A204.1 (cell line): ENCODE data around the gene MYO1D.

Experiments used
- FAIRE-seq: peaks from 2 replicates; lab custom pipeline; 2012; peaks lifted over from hg19 to GRCh38; lab: Jason Lieb, UNC

The MYO1D gene

GRCh38 chr17:32568705-32569104, 308.2 kb downstream of the MYO1D start:
- FAIRE-seq: no peak

DNA sequence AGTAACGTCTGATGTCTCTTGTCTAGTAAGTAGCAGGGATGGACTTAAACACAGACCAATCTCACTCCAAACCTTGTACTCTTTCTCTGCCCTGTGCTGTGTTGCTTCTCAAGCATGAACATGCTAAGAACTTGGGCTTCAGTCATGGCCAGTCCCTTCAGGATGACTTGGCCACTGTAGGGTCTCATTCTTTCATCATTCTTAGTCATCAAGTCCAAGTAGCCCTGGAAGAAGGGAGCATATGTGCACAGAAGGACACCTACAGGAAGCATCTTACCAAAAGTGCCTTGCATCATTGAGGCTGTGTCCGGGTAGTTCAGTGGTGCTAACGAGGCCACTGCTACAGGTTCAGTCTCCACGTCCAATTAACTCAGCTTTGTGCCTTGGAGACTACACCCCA, 309.4 kb downstream of the MYO1D start:
- no peak for FAIRE-seq

GRCh38 chr17:32567086-32567485, 309.8 kb downstream of the MYO1D start:
- FAIRE-seq: no peak

GRCh38 chr17:32566303-32566702, 310.6 kb downstream of the MYO1D start:
- FAIRE-seq: no peak

DNA sequence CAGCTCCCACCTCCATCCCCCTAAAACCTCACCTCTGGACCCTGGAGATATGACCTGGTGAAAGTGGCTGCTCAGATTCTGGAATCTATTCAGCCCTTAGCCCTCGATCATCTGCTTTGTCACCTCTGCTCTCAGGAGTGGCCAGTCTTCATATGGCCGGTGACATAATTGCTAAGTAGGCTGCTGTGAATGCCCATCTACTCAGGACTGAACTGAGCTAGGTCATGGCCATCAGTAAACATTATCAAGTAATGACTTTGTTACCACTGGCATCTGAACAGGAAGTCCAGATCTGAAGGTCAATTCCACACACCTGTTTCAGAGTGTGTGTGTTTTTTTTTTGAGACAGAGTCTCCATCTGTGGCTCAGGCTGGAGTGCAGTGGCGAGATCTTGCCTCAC, 311.5 kb downstream of the MYO1D start:
- FAIRE-seq: no peak

DNA sequence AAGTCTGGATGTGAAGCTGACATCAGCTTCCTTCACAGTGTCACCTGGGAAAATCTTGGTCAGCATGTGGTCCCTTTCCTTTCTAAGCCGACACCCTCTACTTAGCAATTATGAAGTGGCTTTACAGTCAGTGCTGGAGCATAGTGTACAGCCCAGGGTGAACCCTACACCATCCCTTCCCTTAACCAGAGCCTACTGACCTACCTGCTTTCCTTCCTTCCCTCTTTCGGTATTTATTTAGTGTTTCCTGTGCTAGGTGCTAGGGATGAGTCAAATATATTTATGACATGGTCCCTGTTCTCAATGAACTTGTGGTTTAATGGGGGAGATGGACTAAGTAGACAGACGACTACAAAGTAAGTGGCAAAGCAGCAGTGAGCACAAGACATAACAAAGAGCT, 312.6 kb downstream of the MYO1D start:
- FAIRE-seq: no peak

GRCh38 chr17:32563583-32563982, 313.3 kb downstream of the MYO1D start:
- FAIRE-seq: no peak

DNA sequence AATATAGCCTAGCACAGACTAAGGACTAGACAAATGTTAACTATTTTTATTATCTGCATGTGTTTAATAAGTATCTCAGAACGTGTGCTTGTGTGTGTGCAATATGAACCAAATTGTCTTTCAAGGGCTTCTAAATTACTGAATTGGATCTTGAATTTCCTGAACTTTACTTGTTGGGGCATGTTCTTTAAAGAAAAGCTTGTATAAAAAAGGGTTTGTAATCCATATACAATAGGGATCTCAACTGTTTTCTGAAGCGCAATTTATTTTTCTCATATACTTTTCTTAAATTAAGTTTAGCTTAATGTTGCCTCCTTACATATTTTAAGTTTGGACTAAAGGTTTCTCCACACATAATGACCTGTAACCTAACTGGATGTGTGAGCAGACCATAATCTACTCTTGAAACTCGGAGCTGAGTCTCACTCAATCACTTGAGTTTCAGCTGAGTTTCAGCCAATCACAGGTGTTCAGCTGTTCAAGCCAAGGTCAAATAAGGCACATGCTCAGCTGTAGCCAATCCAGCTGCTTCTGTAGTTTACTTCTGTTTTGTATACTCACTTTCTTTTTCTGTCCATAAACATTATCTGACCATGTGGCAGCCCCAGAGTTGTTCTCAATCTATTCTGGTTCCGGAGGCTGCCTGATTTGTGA, 317.8 kb downstream of the MYO1D start:
- FAIRE-seq: no peak

- no peak for FAIRE-seq
Observed at GRCh38 chr17:32558326-32558955, 318.5 kb downstream of the MYO1D start.

DNA sequence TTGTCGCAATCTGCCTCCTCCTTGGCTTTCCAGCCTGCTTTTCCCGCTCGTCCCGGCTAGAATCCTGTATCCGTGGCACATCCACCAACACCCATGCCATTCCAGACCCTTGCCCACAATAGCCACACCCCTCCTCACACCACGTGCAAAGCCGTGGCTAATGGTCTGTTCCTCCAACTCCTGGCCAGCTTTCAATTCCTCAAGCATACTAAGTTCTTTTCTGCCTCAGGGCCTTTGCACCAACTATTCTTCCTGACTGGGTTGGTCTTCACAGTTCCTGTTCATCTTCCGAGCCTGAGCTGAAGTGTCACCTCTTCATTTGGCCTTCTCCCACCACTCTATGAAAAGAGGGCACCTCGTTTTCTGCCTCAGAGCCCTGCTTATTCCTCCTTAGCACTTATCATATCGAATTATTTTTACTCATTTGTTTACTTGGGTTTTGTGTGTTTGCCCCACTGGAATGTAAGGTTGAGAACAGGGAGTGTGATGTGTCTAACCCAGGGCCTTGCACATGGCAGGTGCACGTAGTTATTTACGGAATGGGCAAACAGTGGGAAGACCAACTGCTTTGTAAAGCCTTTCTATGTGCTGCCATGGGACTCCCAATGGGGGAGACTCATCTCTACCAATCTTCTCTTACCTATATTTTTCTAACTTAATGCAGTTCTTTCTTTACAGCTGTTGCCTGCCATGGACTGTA, 321.2 kb downstream of the MYO1D start:
- no peak for FAIRE-seq

GRCh38 chr17:32553168-32553567, 323.8 kb downstream of the MYO1D start:
- FAIRE-seq: no peak

DNA sequence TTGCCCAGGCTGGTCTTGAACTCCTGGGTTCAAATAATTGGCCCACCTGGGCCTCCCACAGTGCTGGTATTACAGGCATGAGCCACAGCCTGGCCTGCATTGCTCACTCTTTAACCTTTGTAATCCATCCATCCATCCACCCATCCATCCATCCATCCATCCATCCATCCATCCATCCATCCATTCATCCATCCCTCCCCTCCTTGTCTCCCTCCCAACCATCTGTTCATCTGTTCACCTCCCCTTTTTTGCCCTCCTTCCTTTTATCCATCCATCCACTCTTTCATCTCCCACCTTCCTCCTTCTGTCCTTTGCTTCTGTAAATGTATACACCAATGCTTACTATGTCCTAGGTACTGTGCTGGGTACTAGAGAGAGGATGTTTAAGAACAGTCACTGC, 324.6 kb downstream of the MYO1D start:
- FAIRE-seq: no peak

GRCh38 chr17:32551186-32551955, 325.6 kb downstream of the MYO1D start:
- no peak for FAIRE-seq

- FAIRE-seq: no peak
Observed at GRCh38 chr17:32549559-32549958, 327.4 kb downstream of the MYO1D start.

- FAIRE-seq: no peak
Observed at GRCh38 chr17:32546031-32546444, 330.9 kb downstream of the MYO1D start.

GRCh38 chr17:32542186-32542585, 334.7 kb downstream of the MYO1D start:
- no peak for FAIRE-seq

DNA sequence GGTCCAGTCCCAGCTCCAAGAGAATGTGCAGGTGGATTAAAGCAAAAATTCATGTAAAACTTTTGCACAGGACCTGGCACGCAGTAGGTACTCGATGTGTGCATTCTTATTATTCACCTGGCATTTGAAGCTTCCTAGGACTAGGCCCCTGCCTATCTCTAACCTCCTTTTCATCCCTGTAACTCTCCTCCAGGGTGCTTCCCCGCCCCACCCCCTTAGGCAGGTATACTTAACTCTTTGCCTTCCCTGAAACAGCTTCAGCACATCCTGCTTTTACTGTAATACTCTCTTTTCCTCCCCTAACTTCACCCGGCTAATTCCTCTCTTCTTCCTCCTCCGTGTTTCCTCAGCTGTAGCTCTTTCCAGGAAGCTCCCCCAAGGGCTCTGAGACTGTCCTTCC, 335.3 kb downstream of the MYO1D start:
- FAIRE-seq: no peak

DNA sequence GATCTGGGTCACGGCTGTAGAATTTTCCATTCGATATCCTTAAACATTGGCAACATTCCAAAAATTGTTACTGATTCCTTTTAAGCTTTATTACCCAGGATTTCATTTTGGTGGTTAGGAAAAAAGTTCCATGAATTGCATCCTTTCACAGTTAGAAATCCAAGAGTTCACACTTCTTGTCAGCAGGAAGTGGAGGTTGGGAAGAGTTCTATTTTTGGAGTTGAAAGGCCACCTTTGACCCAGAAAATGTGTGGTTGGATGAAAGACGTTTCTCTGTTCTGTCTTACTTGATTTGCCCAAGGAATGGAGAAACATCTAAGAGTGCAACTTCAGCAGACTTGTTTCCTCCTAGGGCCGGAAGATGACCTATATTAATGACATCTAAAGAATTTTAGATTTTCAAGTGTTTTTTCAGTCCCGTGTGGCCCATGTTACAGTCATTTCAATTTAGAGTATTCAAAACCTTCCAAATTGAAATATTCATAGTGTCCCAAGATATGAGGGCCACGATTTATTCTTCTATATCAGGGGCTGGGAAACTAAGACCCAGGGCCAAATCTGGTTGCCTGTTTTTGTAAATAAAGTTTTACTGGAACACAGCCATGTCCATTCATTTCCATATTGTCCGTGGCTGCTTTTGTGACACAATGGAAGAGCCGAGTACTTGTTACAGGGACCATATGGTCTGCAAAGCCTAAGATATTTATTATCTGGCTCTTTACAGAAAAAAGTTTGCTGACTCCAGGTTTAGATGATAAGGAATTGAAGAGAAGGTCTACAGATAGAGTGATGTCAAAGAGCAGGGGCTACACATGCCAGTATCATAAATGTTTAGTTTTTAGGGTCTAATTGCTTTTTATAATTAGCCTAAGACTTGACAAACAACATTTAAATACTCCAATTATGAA, 339.9 kb downstream of the MYO1D start:
- no peak for FAIRE-seq

- FAIRE-seq: no peak
Observed at GRCh38 chr17:32533296-32533695, 343.6 kb downstream of the MYO1D start.

DNA sequence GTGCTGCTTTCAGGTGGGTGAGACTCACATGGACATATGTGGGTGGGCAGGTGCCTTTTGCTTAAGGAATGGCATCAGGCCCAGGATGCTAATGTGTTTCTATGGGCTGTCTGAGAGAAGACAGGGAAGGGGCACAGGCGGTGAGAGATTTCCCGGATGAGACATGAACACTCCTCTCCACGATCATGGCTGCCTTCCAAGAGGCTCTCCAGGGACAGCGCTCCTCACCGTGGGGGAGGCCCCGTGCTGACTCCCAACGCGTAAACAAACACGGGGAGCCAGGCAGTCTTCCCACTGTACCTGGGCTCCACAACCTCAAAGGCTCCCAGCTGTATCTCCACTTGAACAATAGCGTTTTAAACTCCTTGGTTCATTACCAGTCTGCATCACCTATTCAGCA, 347.3 kb downstream of the MYO1D start:
- no peak for FAIRE-seq

DNA sequence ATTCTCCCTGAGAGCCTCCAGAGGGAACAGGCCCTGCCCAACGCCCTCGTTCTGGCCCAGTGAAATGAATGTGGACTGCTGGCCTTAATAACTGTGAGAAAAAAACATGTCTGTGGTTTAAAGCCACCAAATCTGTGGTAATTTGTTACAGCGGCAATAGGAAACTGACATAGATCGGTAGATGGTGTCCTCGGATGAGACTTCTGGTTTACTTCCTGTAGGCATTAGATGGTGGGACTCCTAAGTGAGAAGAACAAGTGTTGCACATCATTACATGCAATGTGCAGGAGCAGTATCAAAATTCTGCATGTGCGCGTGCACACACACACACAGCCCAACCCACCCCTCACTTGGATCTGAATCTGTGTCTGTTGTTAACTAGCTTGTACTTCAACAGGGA, 348.1 kb downstream of the MYO1D start:
- no peak for FAIRE-seq

DNA sequence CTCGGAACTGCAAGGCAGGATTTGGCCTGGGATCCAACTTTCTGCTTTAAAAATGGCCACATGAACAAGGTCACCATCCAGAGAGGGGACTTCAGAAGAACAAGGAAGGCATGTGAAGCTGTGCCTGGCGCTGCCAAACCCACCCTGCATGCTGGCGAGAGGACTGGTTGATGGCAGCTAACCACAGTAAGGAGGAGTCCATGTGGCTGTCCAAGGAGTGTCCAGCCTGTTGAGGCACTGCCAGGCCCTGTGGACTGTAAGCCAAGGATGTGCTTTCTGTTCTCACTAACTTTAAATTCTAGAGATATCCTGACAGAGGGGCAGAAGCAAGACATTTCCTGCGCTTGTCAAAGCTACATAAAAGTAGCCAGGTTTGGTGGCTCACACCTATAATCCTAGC, 349.8 kb downstream of the MYO1D start:
- no peak for FAIRE-seq
